HG03521 (cell line): ENCODE measurements around the gene MRPL51.
"Not testable (repeated sequence)": the region's sequence is repeated elsewhere in the genome, so short reads cannot be mapped to it uniquely, and the experiment has no call there.

ENCODE experiments used
- ATAC-seq: cut with Tn5 transposase; IDR thresholded peaks from one replicate; pipeline ENCODE4 v1.9.1; 2021; ENCODE audit warnings: mild to moderate bottlenecking, moderate library complexity; ENCODE audit not compliant: unreplicated experiment

MRPL51 gene

DNA sequence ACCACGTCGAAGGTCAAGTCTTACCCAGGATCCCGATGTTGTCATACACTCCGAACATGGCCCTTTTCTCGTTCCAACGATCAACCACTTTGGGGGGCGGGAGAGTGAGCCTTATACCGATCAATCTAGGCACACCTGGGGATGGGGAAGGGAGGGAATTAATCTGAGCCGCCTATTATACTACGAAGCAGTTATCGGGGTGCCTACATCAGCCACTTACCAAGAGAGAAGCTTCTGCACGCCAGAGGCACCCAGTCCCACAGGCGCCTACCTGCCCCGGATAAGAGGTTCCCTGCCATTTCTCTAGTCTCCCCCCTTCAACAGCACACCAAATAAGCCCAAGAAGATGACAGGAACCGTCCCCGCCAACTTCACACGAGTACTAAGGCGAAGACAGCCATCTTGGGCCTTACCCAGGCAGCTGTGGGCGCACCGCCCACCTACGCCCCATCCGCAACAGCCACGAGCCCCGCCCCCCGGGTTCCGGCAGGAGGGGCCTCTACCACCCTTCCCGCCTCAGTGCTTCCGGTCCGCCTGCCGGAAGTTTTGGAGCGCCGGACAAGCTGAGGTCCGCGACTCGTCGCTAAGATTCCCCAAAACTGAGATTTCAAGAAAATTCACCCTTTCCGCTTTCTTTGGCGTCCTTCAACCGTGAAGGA lies at the start of gene MRPL51:
Gene MRPL51, minus strand, starts transcription at position 425 of the 659 bp plus-strand sequence. Its CDS starts 126 bp downstream, at position 299.
- peak; percentile 66 for ATAC-seq

DNA sequence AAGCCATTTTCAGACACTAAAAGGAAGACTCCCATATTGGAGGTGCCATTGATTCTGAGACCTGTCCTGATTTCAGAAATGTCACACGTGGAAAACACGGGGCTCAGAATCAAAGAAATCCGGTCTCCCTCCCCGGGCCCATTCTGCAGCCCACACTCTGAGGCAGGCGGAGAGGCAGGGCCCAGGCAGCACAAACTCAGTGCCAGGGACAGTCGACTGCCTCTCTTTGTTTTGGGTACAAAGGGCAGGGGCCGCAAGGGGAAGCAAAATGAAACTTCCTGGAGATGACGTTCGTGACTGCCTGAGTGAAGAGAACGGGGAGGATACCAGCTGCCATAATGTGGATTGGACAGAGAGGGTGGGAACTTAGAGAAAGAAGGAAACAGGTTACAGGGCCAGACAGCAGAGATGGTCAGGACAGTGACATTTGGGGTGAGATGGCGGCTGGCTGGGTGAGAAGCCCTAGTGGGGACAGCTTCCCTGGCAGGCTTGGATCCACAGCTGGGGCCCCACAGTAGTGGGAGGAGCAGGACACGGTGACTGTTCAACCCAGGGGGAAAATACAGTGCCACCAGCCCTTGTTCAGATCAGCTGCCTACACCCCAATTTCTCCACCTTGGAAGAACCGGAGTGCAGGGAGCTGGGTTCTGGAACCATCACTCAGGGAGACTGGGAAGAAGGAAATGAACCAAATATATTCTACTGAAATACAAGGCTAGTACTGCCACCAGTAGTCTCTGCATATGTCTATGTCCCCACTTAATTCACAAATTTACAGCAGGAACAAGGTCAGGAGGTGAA lies 49.3 kb upstream of the MRPL51 start:
- ATAC-seq, result no peak

DNA sequence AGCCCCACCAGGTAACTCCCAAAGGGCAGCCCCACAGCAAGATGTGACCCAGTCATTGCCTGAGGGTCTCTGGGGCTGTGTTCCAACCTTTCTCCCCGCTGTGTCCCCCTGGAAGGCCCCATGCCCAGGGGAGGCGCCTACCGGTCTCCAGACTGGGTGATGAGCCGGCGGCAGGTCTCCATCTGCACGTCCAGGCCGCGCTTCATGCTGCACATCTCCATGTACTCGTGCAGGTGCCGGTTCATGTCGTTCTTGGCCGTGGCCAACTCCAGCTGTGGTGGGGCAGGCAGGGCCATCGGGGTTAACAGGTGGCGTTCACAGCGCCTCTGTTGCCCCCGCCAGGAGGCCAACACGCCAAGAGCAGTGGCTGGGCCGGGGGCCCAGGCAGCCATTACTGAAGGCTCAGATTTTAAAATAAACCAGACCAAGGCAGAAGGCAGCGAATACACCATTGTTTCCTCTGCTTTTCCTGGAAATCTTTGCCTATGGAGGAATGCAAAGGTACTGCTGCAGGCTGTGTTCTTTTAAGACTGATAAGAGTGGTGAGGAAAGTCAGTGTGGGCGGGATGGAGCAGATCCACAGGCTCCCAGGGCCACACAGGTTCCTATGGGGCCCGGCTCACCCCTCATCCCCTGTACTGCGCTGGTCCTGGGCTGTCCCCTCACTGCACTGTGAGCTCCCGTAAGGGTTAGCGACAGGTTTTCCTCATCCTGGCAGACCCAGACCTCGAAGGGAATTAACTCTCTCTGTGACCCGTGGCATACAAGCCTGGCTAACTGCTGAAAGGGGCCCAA lies 48.5 kb upstream of the MRPL51 start:
- ATAC-seq, result no peak

DNA sequence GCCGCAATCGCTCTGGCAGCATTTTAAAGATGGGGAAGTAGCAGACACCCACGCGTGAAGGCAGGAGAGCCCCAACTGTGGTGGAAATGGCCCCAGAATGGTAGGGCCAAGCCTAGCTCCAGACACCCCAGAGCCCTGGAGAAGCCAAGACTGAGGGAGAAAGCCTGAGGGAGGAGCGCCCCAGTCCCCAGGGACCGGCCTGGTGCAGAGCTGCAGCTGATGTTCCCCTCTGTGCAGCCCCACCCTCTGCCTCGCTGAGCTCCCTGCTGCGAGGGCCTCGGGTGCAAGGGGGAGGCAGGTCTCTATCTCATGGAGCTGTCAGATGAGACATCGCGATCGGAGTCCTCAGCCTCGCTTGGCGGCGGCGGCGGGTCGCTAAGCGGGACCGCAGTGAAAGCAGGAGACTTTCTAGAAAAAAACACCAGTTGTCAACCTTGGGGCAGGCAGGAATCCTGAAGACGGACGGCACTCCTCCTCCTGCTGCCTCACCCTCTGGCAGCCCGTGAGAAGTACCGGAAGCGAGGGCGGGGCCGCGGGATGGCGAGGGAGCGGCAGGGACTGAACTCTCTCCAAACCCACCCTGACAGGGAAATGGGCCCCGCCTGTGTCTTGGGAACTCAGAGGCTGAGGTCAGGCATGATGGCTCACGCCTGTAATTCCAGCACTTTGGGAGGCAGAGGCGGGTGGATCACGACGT lies 47.3 kb upstream of the MRPL51 start:
- no peak for ATAC-seq

GRCh38 chr12:6539707-6540134 lies 46.7 kb upstream of the MRPL51 start:
- ATAC-seq, result no peak

- no peak for ATAC-seq
Measured at GRCh38 chr12:6539314-6539682, 46.2 kb upstream of the MRPL51 start.

DNA sequence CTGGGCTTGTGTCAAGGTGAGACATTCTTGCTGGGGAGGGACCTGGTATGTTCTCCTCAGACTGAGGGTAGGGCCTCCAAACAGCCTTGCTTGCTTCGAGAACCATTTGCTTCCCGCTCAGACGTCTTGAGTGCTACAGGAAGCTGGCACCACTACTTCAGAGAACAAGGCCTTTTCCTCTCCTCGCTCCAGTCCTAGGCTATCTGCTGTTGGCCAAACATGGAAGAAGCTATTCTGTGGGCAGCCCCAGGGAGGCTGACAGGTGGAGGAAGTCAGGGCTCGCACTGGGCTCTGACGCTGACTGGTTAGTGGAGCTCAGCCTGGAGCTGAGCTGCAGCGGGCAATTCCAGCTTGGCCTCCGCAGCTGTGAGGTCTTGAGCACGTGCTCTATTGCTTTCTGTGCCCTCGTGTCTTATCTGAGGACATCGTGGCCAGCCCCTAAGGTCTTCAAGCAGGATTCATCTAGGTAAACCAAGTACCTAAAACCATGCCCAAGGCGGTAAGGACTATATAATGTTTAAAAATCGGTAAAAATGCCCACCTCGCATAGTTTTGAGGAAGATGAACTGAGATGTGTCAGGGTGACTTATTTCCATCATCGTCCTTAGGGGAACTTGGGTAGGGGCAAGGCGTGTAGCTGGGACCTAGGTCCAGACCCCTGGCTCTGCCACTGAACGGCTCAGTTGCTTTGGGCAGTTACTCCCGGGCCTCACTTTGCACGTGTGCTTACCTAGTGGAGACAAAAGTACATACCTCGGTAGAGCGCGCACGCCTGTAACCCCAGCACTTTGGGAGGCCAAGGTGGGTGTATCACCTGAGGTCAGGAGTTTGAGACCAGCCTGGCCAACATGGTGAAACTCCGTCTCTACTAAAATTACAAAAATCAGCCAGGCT lies 45.6 kb upstream of the MRPL51 start:
- ATAC-seq, result no peak

DNA sequence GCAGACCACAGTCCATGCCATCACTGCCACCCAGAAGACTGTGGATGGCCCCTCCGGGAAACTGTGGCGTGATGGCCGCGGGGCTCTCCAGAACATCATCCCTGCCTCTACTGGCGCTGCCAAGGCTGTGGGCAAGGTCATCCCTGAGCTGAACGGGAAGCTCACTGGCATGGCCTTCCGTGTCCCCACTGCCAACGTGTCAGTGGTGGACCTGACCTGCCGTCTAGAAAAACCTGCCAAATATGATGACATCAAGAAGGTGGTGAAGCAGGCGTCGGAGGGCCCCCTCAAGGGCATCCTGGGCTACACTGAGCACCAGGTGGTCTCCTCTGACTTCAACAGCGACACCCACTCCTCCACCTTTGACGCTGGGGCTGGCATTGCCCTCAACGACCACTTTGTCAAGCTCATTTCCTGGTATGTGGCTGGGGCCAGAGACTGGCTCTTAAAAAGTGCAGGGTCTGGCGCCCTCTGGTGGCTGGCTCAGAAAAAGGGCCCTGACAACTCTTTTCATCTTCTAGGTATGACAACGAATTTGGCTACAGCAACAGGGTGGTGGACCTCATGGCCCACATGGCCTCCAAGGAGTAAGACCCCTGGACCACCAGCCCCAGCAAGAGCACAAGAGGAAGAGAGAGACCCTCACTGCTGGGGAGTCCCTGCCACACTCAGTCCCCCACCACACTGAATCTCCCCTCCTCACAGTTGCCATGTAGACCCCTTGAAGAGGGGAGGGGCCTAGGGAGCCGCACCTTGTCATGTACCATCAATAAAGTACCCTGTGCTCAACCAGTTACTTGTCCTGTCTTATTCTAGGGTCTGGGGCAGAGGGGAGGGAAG lies 44.7 kb upstream of the MRPL51 start:
- ATAC-seq, result not testable (repeated sequence)

DNA sequence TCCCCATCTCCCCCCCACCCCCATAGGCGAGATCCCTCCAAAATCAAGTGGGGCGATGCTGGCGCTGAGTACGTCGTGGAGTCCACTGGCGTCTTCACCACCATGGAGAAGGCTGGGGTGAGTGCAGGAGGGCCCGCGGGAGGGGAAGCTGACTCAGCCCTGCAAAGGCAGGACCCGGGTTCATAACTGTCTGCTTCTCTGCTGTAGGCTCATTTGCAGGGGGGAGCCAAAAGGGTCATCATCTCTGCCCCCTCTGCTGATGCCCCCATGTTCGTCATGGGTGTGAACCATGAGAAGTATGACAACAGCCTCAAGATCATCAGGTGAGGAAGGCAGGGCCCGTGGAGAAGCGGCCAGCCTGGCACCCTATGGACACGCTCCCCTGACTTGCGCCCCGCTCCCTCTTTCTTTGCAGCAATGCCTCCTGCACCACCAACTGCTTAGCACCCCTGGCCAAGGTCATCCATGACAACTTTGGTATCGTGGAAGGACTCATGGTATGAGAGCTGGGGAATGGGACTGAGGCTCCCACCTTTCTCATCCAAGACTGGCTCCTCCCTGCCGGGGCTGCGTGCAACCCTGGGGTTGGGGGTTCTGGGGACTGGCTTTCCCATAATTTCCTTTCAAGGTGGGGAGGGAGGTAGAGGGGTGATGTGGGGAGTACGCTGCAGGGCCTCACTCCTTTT lies 44.0 kb upstream of the MRPL51 start:
- ATAC-seq, result no peak

GRCh38 chr12:6535960-6536847 lies 43.1 kb upstream of the MRPL51 start:
- ATAC-seq, result no peak

DNA sequence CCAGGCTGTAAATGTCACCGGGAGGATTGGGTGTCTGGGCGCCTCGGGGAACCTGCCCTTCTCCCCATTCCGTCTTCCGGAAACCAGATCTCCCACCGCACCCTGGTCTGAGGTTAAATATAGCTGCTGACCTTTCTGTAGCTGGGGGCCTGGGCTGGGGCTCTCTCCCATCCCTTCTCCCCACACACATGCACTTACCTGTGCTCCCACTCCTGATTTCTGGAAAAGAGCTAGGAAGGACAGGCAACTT lies 42.6 kb upstream of the MRPL51 start:
- no peak for ATAC-seq

DNA sequence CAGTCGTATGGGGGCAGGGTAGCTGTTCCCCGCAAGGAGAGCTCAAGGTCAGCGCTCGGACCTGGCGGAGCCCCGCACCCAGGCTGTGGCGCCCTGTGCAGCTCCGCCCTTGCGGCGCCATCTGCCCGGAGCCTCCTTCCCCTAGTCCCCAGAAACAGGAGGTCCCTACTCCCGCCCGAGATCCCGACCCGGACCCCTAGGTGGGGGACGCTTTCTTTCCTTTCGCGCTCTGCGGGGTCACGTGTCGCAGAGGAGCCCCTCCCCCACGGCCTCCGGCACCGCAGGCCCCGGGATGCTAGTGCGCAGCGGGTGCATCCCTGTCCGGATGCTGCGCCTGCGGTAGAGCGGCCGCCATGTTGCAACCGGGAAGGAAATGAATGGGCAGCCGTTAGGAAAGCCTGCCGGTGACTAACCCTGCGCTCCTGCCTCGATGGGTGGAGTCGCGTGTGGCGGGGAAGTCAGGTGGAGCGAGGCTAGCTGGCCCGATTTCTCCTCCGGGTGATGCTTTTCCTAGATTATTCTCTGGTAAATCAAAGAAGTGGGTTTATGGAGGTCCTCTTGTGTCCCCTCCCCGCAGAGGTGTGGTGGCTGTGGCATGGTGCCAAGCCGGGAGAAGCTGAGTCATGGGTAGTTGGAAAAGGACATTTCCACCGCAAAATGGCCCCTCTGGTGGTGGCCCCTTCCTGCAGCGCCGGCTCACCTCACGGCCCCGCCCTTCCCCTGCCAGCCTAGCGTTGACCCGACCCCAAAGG lies 42.1 kb upstream of the MRPL51 start:
- ATAC-seq, result peak; percentile 3

DNA sequence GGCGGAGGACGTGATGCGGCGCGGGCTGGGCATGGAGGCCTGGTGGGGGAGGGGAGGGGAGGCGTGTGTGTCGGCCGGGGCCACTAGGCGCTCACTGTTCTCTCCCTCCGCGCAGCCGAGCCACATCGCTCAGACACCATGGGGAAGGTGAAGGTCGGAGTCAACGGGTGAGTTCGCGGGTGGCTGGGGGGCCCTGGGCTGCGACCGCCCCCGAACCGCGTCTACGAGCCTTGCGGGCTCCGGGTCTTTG lies 41.6 kb upstream of the MRPL51 start:
- no peak for ATAC-seq

DNA sequence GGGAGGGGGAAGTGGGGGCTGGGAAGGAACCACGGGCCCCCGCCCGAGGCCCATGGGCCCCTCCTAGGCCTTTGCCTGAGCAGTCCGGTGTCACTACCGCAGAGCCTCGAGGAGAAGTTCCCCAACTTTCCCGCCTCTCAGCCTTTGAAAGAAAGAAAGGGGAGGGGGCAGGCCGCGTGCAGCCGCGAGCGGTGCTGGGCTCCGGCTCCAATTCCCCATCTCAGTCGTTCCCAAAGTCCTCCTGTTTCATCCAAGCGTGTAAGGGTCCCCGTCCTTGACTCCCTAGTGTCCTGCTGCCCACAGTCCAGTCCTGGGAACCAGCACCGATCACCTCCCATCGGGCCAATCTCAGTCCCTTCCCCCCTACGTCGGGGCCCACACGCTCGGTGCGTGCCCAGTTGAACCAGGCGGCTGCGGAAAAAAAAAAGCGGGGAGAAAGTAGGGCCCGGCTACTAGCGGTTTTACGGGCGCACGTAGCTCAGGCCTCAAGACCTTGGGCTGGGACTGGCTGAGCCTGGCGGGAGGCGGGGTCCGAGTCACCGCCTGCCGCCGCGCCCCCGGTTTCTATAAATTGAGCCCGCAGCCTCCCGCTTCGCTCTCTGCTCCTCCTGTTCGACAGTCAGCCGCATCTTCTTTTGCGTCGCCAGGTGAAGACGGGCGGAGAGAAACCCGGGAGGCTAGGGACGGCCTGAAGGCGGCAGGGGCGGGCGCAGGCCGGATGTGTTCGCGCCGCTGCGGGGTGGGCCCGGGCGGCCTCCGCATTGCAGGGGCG lies 41.0 kb upstream of the MRPL51 start, which contains the start of gene GAPDH:
Gene GAPDH, plus strand, starts transcription at position 595 of the 772 bp plus-strand sequence. CDS start 316 bp downstream, outside the sequence.
- ATAC-seq, result peak; percentile 59

DNA sequence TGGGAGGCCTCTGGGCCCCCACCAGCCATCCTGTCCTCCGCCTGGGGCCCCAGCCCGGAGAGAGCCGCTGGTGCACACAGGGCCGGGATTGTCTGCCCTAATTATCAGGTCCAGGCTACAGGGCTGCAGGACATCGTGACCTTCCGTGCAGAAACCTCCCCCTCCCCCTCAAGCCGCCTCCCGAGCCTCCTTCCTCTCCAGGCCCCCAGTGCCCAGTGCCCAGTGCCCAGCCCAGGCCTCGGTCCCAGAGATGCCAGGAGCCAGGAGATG lies 40.5 kb upstream of the MRPL51 start:
- ATAC-seq, result no peak

GRCh38 chr12:6532927-6533652 lies 40.0 kb upstream of the MRPL51 start:
- ATAC-seq, result no peak
